H9 (cell line): ENCODE data around the gene PTPRN2. TPM values are rescaled to one million over a fixed set of nuclear protein-coding genes. Genes with fewer than 3 reads are reported as not detected.

Source experiments
- DNase-seq: peaks from one replicate; pipeline ENCODE4 v3.0.0-alpha.2; 2017
- H2AFZ ChIP-seq: one replicate; pipeline ENCODE4 v1.6.1; 2013; ENCODE audit warnings: mild to moderate bottlenecking, low read length, control low read depth, moderate library complexity
- H2AK5ac ChIP-seq: 2 replicates; pipeline ENCODE4 v1.6.1; 2013; ENCODE audit warnings: low read length, control low read depth, mixed read lengths; ENCODE audit not compliant: insufficient read length
- H2BK120ac ChIP-seq: one replicate; pipeline ENCODE4 v1.6.1; 2013; ENCODE audit warnings: low read depth, mild to moderate bottlenecking, low read length, control low read depth, inconsistent platforms; ENCODE audit not compliant: poor library complexity, severe bottlenecking
- H2BK12ac ChIP-seq: 2 replicates; pipeline ENCODE4 v1.6.1; 2013; ENCODE audit warnings: low read length, control low read depth, mixed read lengths, low read depth; ENCODE audit not compliant: insufficient read length
- H2BK15ac ChIP-seq: 2 replicates; pipeline ENCODE4 v1.6.1; 2013; ENCODE audit warnings: low read depth, low read length, control low read depth
- H2BK20ac ChIP-seq: one replicate; pipeline ENCODE4 v1.6.1; 2013; ENCODE audit warnings: low read depth, mild to moderate bottlenecking, low read length, control low read depth, inconsistent platforms; ENCODE audit not compliant: poor library complexity, severe bottlenecking
- H2BK5ac ChIP-seq: 2 replicates; pipeline ENCODE4 v1.6.1; 2013; ENCODE audit warnings: low read length, control low read depth, mixed read lengths; ENCODE audit not compliant: insufficient read length
- H3K14ac ChIP-seq: 2 replicates; pipeline ENCODE4 v1.6.1; 2013; ENCODE audit warnings: low read length, control low read depth; ENCODE audit not compliant: insufficient read depth
- H3K18ac ChIP-seq: 2 replicates; pipeline ENCODE4 v1.6.1; 2013; ENCODE audit warnings: low read depth, mild to moderate bottlenecking, mixed read lengths, low read length, control low read depth; ENCODE audit not compliant: insufficient read length
- H3K23ac ChIP-seq: 2 replicates; pipeline ENCODE4 v1.6.1; 2013; ENCODE audit warnings: low read length, control low read depth, mixed read lengths, low read depth; ENCODE audit not compliant: insufficient read length
- H3K23me2 ChIP-seq: 2 replicates; pipeline ENCODE4 v1.6.1; 2013; ENCODE audit warnings: low read depth, mild to moderate bottlenecking, mixed read lengths, low read length, control low read depth; ENCODE audit not compliant: insufficient read length, poor library complexity, severe bottlenecking
- H3K27ac ChIP-seq: 2 replicates; pipeline ENCODE4 v1.5.1; 2013; ENCODE audit warnings: low read length, control low read depth, mixed read lengths, low read depth; ENCODE audit not compliant: insufficient read length
- H3K27me3 ChIP-seq: 2 replicates; pipeline ENCODE4 v1.6.1; 2013; ENCODE audit warnings: low read length, control low read depth, inconsistent platforms; ENCODE audit not compliant: insufficient read depth
- H3K4ac ChIP-seq: 2 replicates; pipeline ENCODE4 v1.6.1; 2013; ENCODE audit warnings: low read depth, mild to moderate bottlenecking, control low read depth, inconsistent platforms, low read length, moderate library complexity
- H3K4me1 ChIP-seq: 2 replicates; pipeline ENCODE4 v1.6.1; 2013; ENCODE audit warnings: low read length, control low read depth, inconsistent platforms; ENCODE audit not compliant: insufficient read depth
- H3K4me2 ChIP-seq: 2 replicates; pipeline ENCODE4 v1.6.1; 2013; ENCODE audit warnings: low read length, control low read depth, mixed read lengths; ENCODE audit not compliant: insufficient read length, insufficient read depth
- H3K56ac ChIP-seq: 2 replicates; pipeline ENCODE4 v1.6.1; 2013; ENCODE audit warnings: low read depth, mild to moderate bottlenecking, mixed read lengths, low read length, control low read depth; ENCODE audit not compliant: insufficient read length
- H3K79me1 ChIP-seq: 2 replicates; pipeline ENCODE4 v1.6.1; 2013; ENCODE audit warnings: low read depth, mild to moderate bottlenecking, moderate library complexity, low read length, control low read depth, inconsistent platforms; ENCODE audit not compliant: insufficient read depth, poor library complexity, severe bottlenecking
- H3K79me2 ChIP-seq: 2 replicates; pipeline ENCODE4 v1.6.1; 2013; ENCODE audit warnings: low read length, control low read depth, inconsistent platforms; ENCODE audit not compliant: insufficient read depth
- H3K9ac ChIP-seq: 2 replicates; pipeline ENCODE4 v1.6.1; 2013; ENCODE audit warnings: low read length, control low read depth, mixed read lengths; ENCODE audit not compliant: insufficient read length; ENCODE audit errors: extremely low read depth
- H3K9me3 ChIP-seq: one replicate; pipeline ENCODE4 v1.6.1; 2013; ENCODE audit warnings: low read depth, low read length, inconsistent platforms; ENCODE audit not compliant: control insufficient read depth
- H3T11ph ChIP-seq: one replicate; pipeline ENCODE4 v1.6.1; 2013; ENCODE audit warnings: mild to moderate bottlenecking, low read length, control low read depth, inconsistent platforms
- H4K20me1 ChIP-seq: one replicate; pipeline ENCODE4 v1.6.1; 2013; ENCODE audit not compliant: control insufficient read depth, insufficient read length, insufficient read depth
- H4K5ac ChIP-seq: 2 replicates; pipeline ENCODE4 v1.6.1; 2013; ENCODE audit warnings: low read depth, mild to moderate bottlenecking, mixed read lengths, low read length, control low read depth; ENCODE audit not compliant: insufficient read length
- H4K8ac ChIP-seq: replicated peaks from 2 replicates; pipeline ENCODE4 v1.6.1; 2013; ENCODE audit warnings: low read length, control low read depth, mixed read lengths, low read depth; ENCODE audit not compliant: insufficient read length
- H4K91ac ChIP-seq: 2 replicates; pipeline ENCODE4 v1.6.1; 2013; ENCODE audit warnings: low read depth, mild to moderate bottlenecking, moderate library complexity, mixed read lengths, low read length, control low read depth; ENCODE audit not compliant: insufficient read length
- H3K27ac Mint-ChIP-seq, 3 experiments: 2 replicates in 2 of 3; 3 replicates in 1 of 3; pipeline ENCODE4 v1.8.0; 2020 to 2021; ENCODE audit warnings: mixed read lengths in 3 of 3, mild to moderate bottlenecking in 1 of 3, moderate library complexity in 1 of 3
- H3K27me3 Mint-ChIP-seq: 2 replicates; pipeline ENCODE4 v1.8.0; 2021; ENCODE audit warnings: low read depth, mild to moderate bottlenecking, moderate library complexity, mixed read lengths
- H3K36me3 Mint-ChIP-seq, 3 experiments: 2 replicates in 2 of 3; 3 replicates in 1 of 3; pipeline ENCODE4 v1.8.0; 2020 to 2021; ENCODE audit warnings: low read depth in 3 of 3, mixed read lengths in 3 of 3; ENCODE audit not compliant: insufficient read depth in 1 of 3
- H3K4me1 Mint-ChIP-seq, 2 experiments: 2 replicates each; pipeline ENCODE4 v1.8.0; 2020; ENCODE audit warnings: mixed read lengths in 2 of 2
- H3K4me3 Mint-ChIP-seq, 2 experiments: 2 replicates in 1 of 2; 3 replicates in 1 of 2; pipeline ENCODE4 v1.8.0; 2020 to 2021; ENCODE audit warnings: mild to moderate bottlenecking in 2 of 2, mixed read lengths in 2 of 2, moderate library complexity in 1 of 2
- H3K9me3 Mint-ChIP-seq, 2 experiments: 2 replicates in 1 of 2; 3 replicates in 1 of 2; pipeline ENCODE4 v1.8.0; 2020; ENCODE audit warnings: mild to moderate bottlenecking in 2 of 2, mixed read lengths in 2 of 2, moderate library complexity in 1 of 2
- CTCF ChIP-seq: fragments of 200-600 bp; sonication (generic); conservative IDR thresholded peaks from 3 replicates; pipeline ENCODE4 v1.8.0; 2021; ENCODE audit warnings: antibody characterized with exemption, mild to moderate bottlenecking
- WGBS: extraction: QIAGEN DNeasy Blood & Tissue Kit; methylation state at CpG from one replicate; pipeline ENCODE4 v1.1.7; 2013; ENCODE audit warnings: missing lambda C conversion rate, low lambda C conversion rate, mixed read lengths; ENCODE audit not compliant: insufficient read length; ENCODE audit errors: extremely low coverage; 5-methylcytosine and 5-hydroxymethylcytosine counted together
- total RNA-seq: library from RNA; stranded (reverse); gene quantifications from 2 replicates; pipeline ENCODE4 v1.2.1, GENCODE V29; 2021

PTPRN2 gene
- total RNA-seq, 1 experiment from 2014 or later, result 5.2 TPM

GRCh38 chr7:157943561-157943960, 644.1 kb downstream of the PTPRN2 start:
- Histone ChIP-seq H3K4me2 (no peak overlapping the region), H2BK120ac (no peak overlapping the region), H3K27ac (no peak overlapping the region), H2BK20ac (no peak overlapping the region), H3K4me1 (no peaks in the 10 kb centered on the region; the same call in 1 of the 2 replicates), H3K27me3 (no peaks in the 10 kb centered on the region), H3K23ac (no peak overlapping the region), H2BK12ac (no peak overlapping the region), H3K79me1 (no peaks in the 10 kb centered on the region), H4K20me1 (no peaks in the 10 kb centered on the region), H3K4ac (no peak overlapping the region), H2AK5ac (no peak overlapping the region), H3K9ac (no peak overlapping the region), H3K56ac (no peak overlapping the region), H4K91ac (no peak overlapping the region), H3K18ac (no peak overlapping the region), H2BK15ac (no peak overlapping the region), H3K9me3 (no peaks in the 10 kb centered on the region), H4K8ac (no peak overlapping the region), H3K23me2 (no peaks in the 10 kb centered on the region), H3K14ac (no peak overlapping the region), H4K5ac (no peak overlapping the region), H2AFZ (no peak overlapping the region), H3T11ph (no peak overlapping the region), H2BK5ac (no peak overlapping the region), H3K79me2 (no peaks in the 10 kb centered on the region)
- peaks cover 25 to 45% of the 10 kb centered on the region in 2 experiments for H3K9me3 Mint-ChIP-seq
- TF ChIP-seq CTCF, result no peak
- no CpG with 5 or more reads among the region's 6 CpGs for WGBS
- no peak overlapping the region for H3K4me3 Mint-ChIP-seq
- no peak for DNase-seq
- peaks cover 16 to 17% of the 10 kb centered on the region in 2 experiments for H3K4me1 Mint-ChIP-seq
- peaks cover 11 to 34% (median 12%) of the 10 kb centered on the region in 3 experiments for H3K36me3 Mint-ChIP-seq
- no peak overlapping the region for H3K27ac Mint-ChIP-seq
- peaks cover 9% of the 10 kb centered on the region for H3K27me3 Mint-ChIP-seq
